ENCODE data around the gene NKX6-1. TPM values are rescaled to one million over a fixed set of nuclear protein-coding genes. Genes with fewer than 3 reads are reported as not detected.

Gene NKX6-1
- total RNA-seq, 1 donor from 2014 or later, result not detected

DNA sequence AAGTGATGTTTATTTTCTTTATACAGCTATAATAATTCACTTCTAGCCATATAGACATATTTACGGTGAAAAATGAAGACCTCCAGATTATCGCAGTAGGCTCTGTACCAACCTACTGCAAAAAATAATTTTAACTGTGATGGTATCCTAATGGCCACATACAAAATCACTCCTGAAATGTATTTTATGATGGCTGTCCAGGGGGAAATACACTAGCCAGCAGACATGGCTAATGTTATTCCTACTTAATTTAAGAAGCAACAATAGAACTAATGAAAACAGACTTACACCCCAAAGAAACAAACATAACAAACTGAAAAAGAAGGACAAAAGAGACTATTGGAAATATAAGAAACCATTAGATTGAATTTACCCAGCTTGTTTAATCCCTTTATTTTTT lies 4.6 kb downstream of the NKX6-1 start:
- H3K36me3 ChIP-seq (ENCODE audit: control insufficient read depth, insufficient read depth, low read length), result no peaks in the 10 kb centered on the region
- TF ChIP-seq, protein P1, sequence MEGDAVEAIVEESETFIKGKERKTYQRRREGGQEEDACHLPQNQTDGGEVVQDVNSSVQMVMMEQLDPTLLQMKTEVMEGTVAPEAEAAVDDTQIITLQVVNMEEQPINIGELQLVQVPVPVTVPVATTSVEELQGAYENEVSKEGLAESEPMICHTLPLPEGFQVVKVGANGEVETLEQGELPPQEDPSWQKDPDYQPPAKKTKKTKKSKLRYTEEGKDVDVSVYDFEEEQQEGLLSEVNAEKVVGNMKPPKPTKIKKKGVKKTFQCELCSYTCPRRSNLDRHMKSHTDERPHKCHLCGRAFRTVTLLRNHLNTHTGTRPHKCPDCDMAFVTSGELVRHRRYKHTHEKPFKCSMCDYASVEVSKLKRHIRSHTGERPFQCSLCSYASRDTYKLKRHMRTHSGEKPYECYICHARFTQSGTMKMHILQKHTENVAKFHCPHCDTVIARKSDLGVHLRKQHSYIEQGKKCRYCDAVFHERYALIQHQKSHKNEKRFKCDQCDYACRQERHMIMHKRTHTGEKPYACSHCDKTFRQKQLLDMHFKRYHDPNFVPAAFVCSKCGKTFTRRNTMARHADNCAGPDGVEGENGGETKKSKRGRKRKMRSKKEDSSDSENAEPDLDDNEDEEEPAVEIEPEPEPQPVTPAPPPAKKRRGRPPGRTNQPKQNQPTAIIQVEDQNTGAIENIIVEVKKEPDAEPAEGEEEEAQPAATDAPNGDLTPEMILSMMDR (IDR thresholded peaks at IDR 0.05; ENCODE audit: insufficient read depth, low read length, poor library complexity, severe bottlenecking), result no peak
- no peak for DNase-seq (ENCODE audit: low read depth)
- H3K4me3 ChIP-seq (ENCODE audit: low read depth, low read length), result no peak overlapping the region
- H3K27me3 ChIP-seq (ENCODE audit: control insufficient read depth, insufficient read depth, low read length), result peaks cover 87% of the 10 kb centered on the region

DNA sequence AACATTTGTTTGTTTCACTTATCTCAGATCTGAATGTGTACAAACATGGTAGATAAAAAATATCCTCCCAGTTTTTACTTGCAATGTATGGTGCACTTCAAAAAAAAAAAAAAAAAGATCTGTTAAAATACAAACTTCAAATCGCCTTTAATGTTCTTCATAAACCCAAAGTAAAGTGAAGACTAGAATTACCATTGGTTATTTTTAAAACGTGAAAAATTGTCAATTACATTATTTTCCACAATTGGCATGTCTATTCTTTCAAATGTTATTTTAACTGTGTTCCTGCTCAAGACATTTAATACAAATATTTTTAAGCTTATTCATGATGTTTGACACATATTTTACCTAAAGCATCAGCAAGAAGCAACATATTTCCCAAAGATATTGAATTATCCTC lies 5.0 kb downstream of the NKX6-1 start:
- DNase-seq (ENCODE audit: low read depth), result no peak
- TF ChIP-seq, protein P1 (IDR thresholded peaks at IDR 0.05; ENCODE audit: insufficient read depth, low read length, poor library complexity, severe bottlenecking), result no peak
- Histone ChIP-seq H3K27me3 (ENCODE audit: control insufficient read depth, insufficient read depth, low read length) (peaks cover 87% of the 10 kb centered on the region), H3K36me3 (ENCODE audit: control insufficient read depth, insufficient read depth, low read length) (no peaks in the 10 kb centered on the region), H3K4me3 (ENCODE audit: low read depth, low read length) (no peak overlapping the region)

DNA sequence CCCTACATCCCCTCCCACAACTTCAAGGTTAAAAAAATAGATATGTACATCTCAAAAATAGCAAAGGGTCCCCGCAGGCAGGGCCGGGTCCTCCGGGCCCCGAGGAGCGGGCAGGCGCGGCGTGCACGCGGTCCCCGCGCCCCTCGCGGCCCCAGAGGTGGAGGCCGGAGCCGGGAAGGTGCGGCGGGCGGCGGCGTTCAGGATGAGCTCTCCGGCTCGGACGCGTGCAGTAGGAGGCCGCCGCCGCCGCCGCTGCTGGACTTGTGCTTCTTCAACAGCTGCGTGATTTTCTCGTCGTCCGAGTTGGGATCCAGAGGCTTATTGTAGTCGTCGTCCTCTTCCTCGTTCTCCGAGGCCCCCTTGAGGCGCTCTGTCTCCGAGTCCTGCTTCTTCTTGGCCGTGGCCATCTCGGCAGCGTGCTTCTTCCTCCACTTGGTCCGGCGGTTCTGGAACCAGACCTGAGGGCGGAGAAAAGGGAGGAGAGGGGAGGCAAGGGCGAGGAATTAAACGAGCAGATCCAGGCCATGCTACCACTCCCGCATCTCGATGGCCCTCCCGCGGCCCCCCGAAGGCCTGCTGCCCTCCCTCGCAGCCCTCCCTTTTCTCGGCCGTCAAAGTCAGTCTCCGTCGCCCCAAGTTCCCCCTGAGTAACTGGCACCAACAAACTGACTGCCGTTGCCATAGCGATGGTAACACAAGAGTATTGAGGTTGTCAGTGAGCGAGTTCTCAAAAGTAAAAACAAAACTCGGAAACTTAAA lies 5.8 kb downstream of the NKX6-1 start:
- Histone ChIP-seq H3K36me3 (ENCODE audit: control insufficient read depth, insufficient read depth, low read length) (no peaks in the 10 kb centered on the region), H3K27me3 (ENCODE audit: control insufficient read depth, insufficient read depth, low read length) (peaks cover 82% of the 10 kb centered on the region), H3K4me3 (ENCODE audit: low read depth, low read length) (no peak overlapping the region)
- TF ChIP-seq, protein P1 (IDR thresholded peaks at IDR 0.05; ENCODE audit: insufficient read depth, low read length, poor library complexity, severe bottlenecking), result peak; percentile 32
- DNase-seq (ENCODE audit: low read depth), result no peak

DNA sequence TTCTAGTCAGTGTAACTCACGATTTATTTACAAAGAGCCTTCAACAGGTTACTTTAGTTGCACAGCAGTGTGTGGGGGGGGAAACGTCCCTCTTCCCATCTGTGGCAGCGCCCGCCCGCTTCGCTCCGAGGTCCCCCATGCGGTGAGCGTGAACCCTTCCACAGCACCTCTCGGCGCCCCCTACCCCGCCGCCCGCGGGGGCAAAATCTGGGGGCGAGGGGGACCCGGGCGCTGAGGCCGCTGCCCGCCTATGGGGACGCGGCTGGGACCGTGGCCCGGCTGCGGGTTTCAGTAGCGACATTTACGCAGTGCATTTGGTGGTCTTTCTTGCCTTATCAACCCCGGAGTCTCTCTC lies 6.4 kb downstream of the NKX6-1 start:
- H3K36me3 ChIP-seq (ENCODE audit: control insufficient read depth, insufficient read depth, low read length), result no peaks in the 10 kb centered on the region
- H3K4me3 ChIP-seq (ENCODE audit: low read depth, low read length), result no peak overlapping the region
- no peak for DNase-seq (ENCODE audit: low read depth)
- TF ChIP-seq, protein P1 (IDR thresholded peaks at IDR 0.05; ENCODE audit: insufficient read depth, low read length, poor library complexity, severe bottlenecking), result no peak
- H3K27me3 ChIP-seq (ENCODE audit: control insufficient read depth, insufficient read depth, low read length), result peaks cover 79% of the 10 kb centered on the region

DNA sequence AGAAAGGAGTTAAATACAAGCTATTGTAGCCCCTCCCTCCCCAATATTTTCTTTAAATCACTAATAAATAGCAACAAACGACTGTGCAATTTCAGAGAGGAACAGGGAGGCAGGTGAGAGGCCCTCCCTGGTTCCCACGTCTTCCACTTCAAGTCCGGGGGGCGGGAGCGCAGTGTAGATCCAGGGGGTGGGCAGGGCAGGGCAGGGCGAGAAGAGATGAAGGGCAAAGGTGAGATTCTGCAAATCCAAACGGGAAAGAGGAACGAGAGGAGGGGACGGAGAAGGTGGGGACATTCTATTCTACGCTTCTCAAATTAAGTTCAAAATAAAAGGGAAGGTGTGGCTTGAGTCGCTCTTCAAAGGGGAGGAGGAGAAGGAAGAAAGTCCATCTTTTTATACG lies 6.8 kb downstream of the NKX6-1 start:
- peaks cover 76% of the 10 kb centered on the region for H3K27me3 ChIP-seq (ENCODE audit: control insufficient read depth, insufficient read depth, low read length)
- TF ChIP-seq, protein P1 (IDR thresholded peaks at IDR 0.05; ENCODE audit: insufficient read depth, low read length, poor library complexity, severe bottlenecking), result no peak
- no peak for DNase-seq (ENCODE audit: low read depth)
- no peaks in the 10 kb centered on the region for H3K36me3 ChIP-seq (ENCODE audit: control insufficient read depth, insufficient read depth, low read length)
- no peak overlapping the region for H3K4me3 ChIP-seq (ENCODE audit: low read depth, low read length)

DNA sequence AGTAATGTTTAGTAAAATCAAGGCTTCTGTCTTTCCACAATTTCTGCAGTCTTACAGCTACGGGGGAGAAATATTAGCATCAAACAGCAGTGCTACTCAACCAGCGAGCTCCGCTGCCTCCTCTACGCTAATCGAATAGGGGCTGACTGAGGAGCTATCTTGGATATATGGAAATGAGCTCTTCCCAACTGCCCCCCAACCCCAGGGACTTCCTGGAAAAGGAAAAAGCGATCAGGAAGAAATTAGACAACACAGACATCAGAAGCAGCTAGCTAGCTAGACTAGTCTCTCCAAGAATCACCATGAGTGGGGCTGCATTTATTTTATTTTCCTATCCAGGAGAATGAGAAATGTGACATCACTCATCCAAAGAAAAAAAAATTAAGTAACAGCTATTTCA lies 7.6 kb downstream of the NKX6-1 start:
- TF ChIP-seq, protein P1 (IDR thresholded peaks at IDR 0.05; ENCODE audit: insufficient read depth, low read length, poor library complexity, severe bottlenecking), result no peak
- peaks cover 73% of the 10 kb centered on the region for H3K27me3 ChIP-seq (ENCODE audit: control insufficient read depth, insufficient read depth, low read length)

More for the DNA sequence above, 7.6 kb downstream of the NKX6-1 start:
- DNase-seq (ENCODE audit: low read depth), result no peak
- Histone ChIP-seq H3K4me3 (ENCODE audit: low read depth, low read length) (no peak overlapping the region), H3K36me3 (ENCODE audit: control insufficient read depth, insufficient read depth, low read length) (no peaks in the 10 kb centered on the region)

Measured in kidney epithelial cell (primary cell).